Limb (tissue), 2 donors: ENCODE measurements around the gene SNRPB.

ENCODE experiments used
- DNase-seq, 2 donors: peaks; one replicate each; pipeline ENCODE4 v3.0.0-alpha.2; 2016; ENCODE audit errors: extremely low spot score in 2 of 2

The SNRPB gene

DNA sequence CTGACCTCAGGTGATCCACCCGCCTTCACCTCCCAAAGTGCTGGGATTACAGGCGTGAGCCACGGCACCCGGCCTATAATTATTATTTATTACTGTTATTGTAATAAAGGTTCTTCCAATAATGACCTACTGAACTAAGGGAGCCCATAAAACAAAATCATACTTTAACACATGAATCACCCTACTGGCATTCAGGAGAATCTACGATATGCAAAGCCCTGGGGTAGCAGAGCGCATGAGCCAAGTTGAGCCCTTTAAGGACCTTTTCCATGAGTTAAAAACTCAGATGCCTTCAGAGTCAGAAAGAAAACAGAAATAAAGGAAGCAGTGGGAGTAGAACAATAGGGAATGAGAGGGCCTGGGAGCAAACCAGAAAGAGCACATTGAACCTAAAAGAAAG is 41.5 kb downstream of the SNRPB start:
- DNase-seq: no peak

DNA sequence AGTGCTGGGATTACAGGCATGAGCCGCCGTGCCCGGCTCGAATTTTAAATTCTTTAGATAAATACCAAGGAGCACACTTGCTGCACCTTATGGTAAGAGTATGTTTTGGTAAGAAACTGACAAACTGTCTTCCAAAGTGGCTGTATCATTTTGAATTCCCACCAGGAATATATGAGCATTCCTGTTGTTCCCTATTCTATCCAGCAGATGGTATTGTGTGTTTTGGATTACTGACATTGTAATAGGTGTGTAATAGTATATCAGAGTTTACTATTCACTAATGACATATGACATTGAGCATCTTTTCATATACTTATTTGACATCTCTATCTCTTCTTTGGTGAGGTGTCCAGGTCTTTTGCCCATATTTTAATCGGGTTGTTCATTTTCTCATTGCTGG is 49.3 kb downstream of the SNRPB start:
- DNase-seq: no peak

DNA sequence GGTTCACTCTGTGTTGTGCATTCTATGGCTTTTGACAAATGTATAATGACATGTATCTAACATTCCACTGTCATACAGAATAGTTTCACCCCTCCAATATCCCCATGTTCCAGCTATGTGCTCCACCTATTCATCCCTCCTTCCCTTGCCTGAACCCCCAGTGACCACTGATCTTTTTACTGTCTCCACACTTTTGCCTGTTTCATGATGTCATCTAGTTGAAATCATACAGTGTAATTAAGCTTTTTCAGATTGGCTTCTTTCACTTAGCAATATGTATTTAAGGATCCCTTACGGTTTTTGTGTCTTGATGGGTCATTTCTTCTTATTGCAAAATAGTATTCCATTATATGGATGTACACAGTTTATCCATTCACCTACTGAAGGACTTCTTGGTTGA is 50.1 kb downstream of the SNRPB start:
- no peak for DNase-seq

DNA sequence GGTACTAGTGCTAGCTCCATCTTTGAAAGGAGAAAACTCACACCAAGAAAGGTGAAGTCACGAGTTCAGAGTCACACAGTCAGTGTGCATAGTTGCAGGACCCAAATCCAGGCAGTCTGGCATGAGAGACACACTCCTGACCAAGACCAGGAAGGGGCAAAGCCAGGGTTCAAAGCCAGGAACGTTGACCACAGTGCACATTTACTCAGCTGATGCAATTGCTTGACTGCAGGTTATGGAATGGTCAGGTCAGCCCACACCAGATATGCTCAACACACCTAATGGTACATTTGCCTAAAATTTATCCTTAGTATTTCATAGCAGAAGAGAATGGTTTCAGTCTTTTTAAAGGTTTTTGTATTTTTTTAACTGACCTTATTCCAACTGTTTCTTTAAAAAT is 52.2 kb downstream of the SNRPB start:
- DNase-seq: no peak

DNA sequence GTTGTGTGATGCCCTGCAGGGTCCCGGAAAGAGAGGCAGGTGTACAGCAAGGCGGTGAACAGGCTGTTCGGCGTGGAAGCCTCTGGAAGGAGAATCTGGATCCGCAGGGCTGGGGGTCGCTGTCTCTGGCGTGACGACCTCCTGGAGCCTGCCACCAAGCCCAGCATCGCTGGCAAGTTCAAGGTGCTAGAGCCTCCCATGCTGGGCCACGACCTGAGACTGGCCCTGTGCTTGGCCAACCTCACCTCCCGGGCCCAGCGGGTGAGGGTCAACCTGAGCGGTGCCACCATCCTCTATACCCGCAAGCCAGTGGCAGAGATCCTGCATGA is 53.4 kb downstream of the SNRPB start:
- DNase-seq: no peak

DNA sequence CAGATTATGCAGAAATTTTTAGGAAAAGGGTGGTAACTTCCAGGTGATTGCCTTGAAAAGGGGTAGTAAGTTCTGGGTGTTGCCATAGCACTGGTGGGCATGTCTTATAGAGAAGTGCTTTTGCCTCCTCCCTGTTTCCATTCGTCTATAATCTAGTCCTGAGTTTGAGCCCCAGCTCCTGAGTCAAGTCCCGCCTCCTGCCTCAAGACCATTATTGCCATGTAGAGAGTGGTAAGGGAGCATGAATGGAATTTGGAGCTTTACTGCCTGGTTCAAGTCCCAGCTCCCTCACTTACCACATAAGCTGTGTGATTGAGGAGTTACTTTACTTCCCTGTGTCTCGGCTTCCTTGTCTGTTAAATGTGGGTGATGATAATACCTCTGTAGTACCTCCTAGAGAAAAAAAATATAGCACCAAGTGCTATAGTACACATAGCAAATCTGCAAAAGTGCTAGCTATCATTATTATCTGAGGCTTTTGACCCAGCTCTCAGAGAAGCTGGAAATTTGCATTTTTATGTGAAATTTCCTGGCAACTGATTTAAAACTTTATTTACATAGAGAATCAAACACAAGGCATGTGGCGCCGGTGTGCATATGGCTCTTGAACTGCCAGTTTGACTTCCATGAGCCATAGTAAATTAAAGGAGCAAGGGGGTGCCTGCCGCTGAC is 53.9 kb downstream of the SNRPB start:
- no peak for DNase-seq
